Lower leg skin (tissue), 3 donors: Measurements from ENCODE around the gene EFCAB8.

ENCODE experiments used
- CTCF ChIP-seq, 3 donors: fragments of 450-650 bp; IDR thresholded peaks; one replicate each; pipeline ENCODE4 v1.5.1; 2016; ENCODE audit warnings: antibody characterized with exemption in 3 of 3, mild to moderate bottlenecking in 3 of 3, moderate library complexity in 2 of 3
- POLR2A ChIP-seq, 2 donors: fragments of 450-650 bp; IDR thresholded peaks; one replicate each; pipeline ENCODE4 v1.6.1; 2016 to 2017; ENCODE audit warnings: antibody characterized with exemption in 2 of 2, mild to moderate bottlenecking in 1 of 2, moderate library complexity in 1 of 2

- TF ChIP-seq POLR2A (IDR thresholded peaks at IDR 0.05) (no peak), CTCF (IDR thresholded peaks at IDR 0.05) (no peak)
These were observed 148.9 kb downstream of the EFCAB8 start, which contains the start of gene BPIFB2 for GRCh38 chr20:33007376-33008335.
